KBM-7 (cell line): ENCODE results near the gene INVS.
A peak's percentile ranks its signal among the peaks of the same experiment; 100 is the strongest.

ENCODE experiments used
- DNase-seq: peaks from one replicate; pipeline ENCODE4 v3.0.0-alpha.2; 2015
- in situ Hi-C: fragments of 300-500 bp; cut with MboI; formaldehyde crosslinking; loops from 2 replicates; pipeline ENCODE4 v1.14.3; 2020; ENCODE audit warnings: low sequenced_read_pairs, low pct_unique_long_range_greater_than_20kb, mixed read lengths

INVS gene

DNA sequence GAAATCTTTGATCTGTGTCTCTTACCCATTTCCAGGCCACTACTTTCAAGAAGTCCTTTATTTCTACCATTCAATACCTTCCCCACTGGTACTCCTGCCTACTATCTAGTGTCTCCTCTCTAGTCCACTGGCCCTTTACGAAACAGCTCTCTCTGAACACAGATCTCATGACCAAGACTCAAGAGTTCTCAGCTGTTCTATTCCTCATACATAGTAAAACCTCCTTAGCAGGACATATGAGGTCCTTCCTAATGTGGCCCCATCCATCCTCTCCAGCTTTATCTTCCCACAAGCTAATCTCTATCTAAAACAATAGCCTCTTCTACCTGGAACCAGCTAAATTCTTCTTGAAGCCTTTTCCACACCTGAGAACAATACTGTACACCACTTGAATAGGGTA, 251.1 kb downstream of the INVS start:
- in situ Hi-C loops, result no loop called here
- peak; percentile 28 for DNase-seq
